IMR-90 (cell line): ENCODE data around the gene CLEC11A. TPM values are rescaled to one million over a fixed set of nuclear protein-coding genes. Genes with fewer than 3 reads are reported as not detected.

Experiments
- ATAC-seq: fragments of 200-7000 bp; cut with Tn5 transposase; 2 replicates; pipeline ENCODE4 v1.9.1; 2020; ENCODE audit warnings: low read depth, mild to moderate bottlenecking, moderate library complexity
- BruUV-seq: library from RNA; stranded (reverse); fragments of 400-500 nt; replicated peaks from 2 replicates; lab custom pipeline; 2021; lab: Mats Ljungman, UMichigan
- CTCF ChIA-PET: fragments of 300-600 bp; formaldehyde crosslinking; extraction: SDS; loops from one replicate; lab custom pipeline; 2021; ENCODE audit warnings: antibody characterized with exemption; lab: Yijun Ruan, JAX
- POLR2A ChIA-PET: fragments of 300-600 bp; sonication (Branson Sonifier 250); formaldehyde crosslinking; loops from one replicate; lab custom pipeline; 2022; ENCODE audit warnings: antibody characterized with exemption; ENCODE audit not compliant: unreplicated experiment; lab: Charles Lee
- DNase-seq: peaks from one replicate; pipeline ENCODE4 v3.0.0; 2013
- H2AFZ ChIP-seq: replicated peaks from 2 replicates; pipeline ENCODE3; 2013; ENCODE audit warnings: low read length, mild to moderate bottlenecking; ENCODE audit not compliant: poor library complexity
- H2AK5ac ChIP-seq: 2 replicates; pipeline ENCODE4 v1.6.1; 2013; ENCODE audit warnings: low read depth, low read length, inconsistent platforms
- H2AK9ac ChIP-seq: replicated peaks from 2 replicates; pipeline ENCODE3; 2013; ENCODE audit warnings: mild to moderate bottlenecking, low read depth, low read length, moderate library complexity; ENCODE audit not compliant: poor library complexity
- H2BK120ac ChIP-seq: 2 replicates; pipeline ENCODE4 v1.6.1; 2013; ENCODE audit warnings: low read depth, low read length, inconsistent platforms
- H2BK15ac ChIP-seq: 3 replicates; pipeline ENCODE4 v1.6.1; 2013; ENCODE audit warnings: low read depth, low read length, inconsistent platforms
- H2BK20ac ChIP-seq: 2 replicates; pipeline ENCODE4 v1.6.1; 2013; ENCODE audit warnings: low read depth, mild to moderate bottlenecking, inconsistent platforms, low read length, moderate library complexity
- H2BK5ac ChIP-seq: 2 replicates; pipeline ENCODE4 v1.6.1; 2013; ENCODE audit warnings: mild to moderate bottlenecking, low read depth, low read length, inconsistent platforms; ENCODE audit not compliant: poor library complexity, severe bottlenecking
- H3K14ac ChIP-seq: replicated peaks from 2 replicates; pipeline ENCODE4 v1.6.1; 2013; ENCODE audit warnings: low read depth, low read length, inconsistent platforms
- H3K18ac ChIP-seq: 2 replicates; pipeline ENCODE4 v1.6.1; 2013; ENCODE audit warnings: low read depth, low read length, control low read depth
- H3K23ac ChIP-seq: 2 replicates; pipeline ENCODE4 v1.6.1; 2013; ENCODE audit warnings: low read depth, low read length, inconsistent platforms
- H3K27ac ChIP-seq: 2 replicates; pipeline ENCODE4 v1.5.1; 2013; ENCODE audit warnings: mild to moderate bottlenecking, control low read depth, low read length; ENCODE audit not compliant: insufficient read depth
- H3K27me3 ChIP-seq: 2 replicates; pipeline ENCODE4 v1.6.1; 2013; ENCODE audit warnings: low read length; ENCODE audit not compliant: control insufficient read depth, insufficient read depth
- H3K36me3 ChIP-seq: 2 replicates; pipeline ENCODE4 v1.6.1; 2013; ENCODE audit warnings: low read length, mixed read lengths; ENCODE audit not compliant: control insufficient read depth, insufficient read depth
- H3K4ac ChIP-seq: 2 replicates; pipeline ENCODE4 v1.6.1; 2013; ENCODE audit warnings: low read depth, low read length, inconsistent platforms
- H3K4me1 ChIP-seq: 2 replicates; pipeline ENCODE4 v1.6.1; 2013; ENCODE audit warnings: low read length, mixed read lengths; ENCODE audit not compliant: control insufficient read depth, insufficient read depth
- H3K4me2 ChIP-seq: 2 replicates; pipeline ENCODE4 v1.6.1; 2013; ENCODE audit warnings: low read depth, mild to moderate bottlenecking, control low read depth, low read length, moderate library complexity
- H3K4me3 ChIP-seq: 2 replicates; pipeline ENCODE4 v1.5.1; 2013; ENCODE audit warnings: low read depth, mild to moderate bottlenecking, control low read depth, low read length, moderate library complexity; ENCODE audit not compliant: insufficient read depth
- H3K56ac ChIP-seq: 2 replicates; pipeline ENCODE4 v1.6.1; 2013; ENCODE audit warnings: low read length, inconsistent platforms; ENCODE audit not compliant: insufficient read depth; ENCODE audit errors: extremely low read depth
- H3K79me1 ChIP-seq, 2 experiments: 2 replicates each; pipeline ENCODE4 v1.6.1; 2013; ENCODE audit warnings: low read length in 2 of 2, inconsistent platforms in 1 of 2, low read depth in 1 of 2
- H3K9ac ChIP-seq: 2 replicates; pipeline ENCODE4 v1.6.1; 2013; ENCODE audit warnings: low read depth, low read length, control low read depth
- H3K9me1 ChIP-seq: 2 replicates; pipeline ENCODE4 v1.6.1; 2013; ENCODE audit warnings: low read length, inconsistent platforms; ENCODE audit not compliant: insufficient read depth
- H3K9me3 ChIP-seq: 2 replicates; pipeline ENCODE4 v1.6.1; 2013; ENCODE audit warnings: low read length; ENCODE audit not compliant: control insufficient read depth, insufficient read depth
- H4K20me1 ChIP-seq: 2 replicates; pipeline ENCODE4 v1.6.1; 2013; ENCODE audit warnings: low read length, inconsistent platforms; ENCODE audit not compliant: insufficient read depth
- H4K5ac ChIP-seq: 2 replicates; pipeline ENCODE4 v1.6.1; 2013; ENCODE audit warnings: mild to moderate bottlenecking, low read depth, low read length, control low read depth
- H4K8ac ChIP-seq, 2 experiments: 2 replicates each; pipeline ENCODE4 v1.6.1; 2013; ENCODE audit warnings: low read depth in 2 of 2, low read length in 2 of 2, control low read depth in 1 of 2, inconsistent platforms in 1 of 2
- H4K91ac ChIP-seq: 2 replicates; pipeline ENCODE4 v1.6.1; 2013; ENCODE audit warnings: low read depth, low read length, inconsistent platforms; ENCODE audit not compliant: insufficient read depth
- BHLHE40 ChIP-seq: fragments of 150-350 bp; IDR thresholded peaks from 2 replicates; pipeline ENCODE4 v1.6.1; 2016; ENCODE audit warnings: mild to moderate bottlenecking, low read depth, low read length
- CEBPB ChIP-seq: IDR thresholded peaks from 2 replicates; pipeline ENCODE4 v1.6.1; 2012; ENCODE audit warnings: low read depth, low read length, improper control_type of control experiment
- CHD1 ChIP-seq: IDR thresholded peaks from 2 replicates; pipeline ENCODE4 v1.6.1; 2012; ENCODE audit warnings: low read depth, low read length, improper control_type of control experiment
- FOS ChIP-seq: fragments of 150-350 bp; IDR thresholded peaks from 2 replicates; pipeline ENCODE4 v1.6.1; 2016; ENCODE audit warnings: low read depth, low read length
- MAFK ChIP-seq: IDR thresholded peaks from 2 replicates; pipeline ENCODE4 v1.6.1; 2012; ENCODE audit warnings: low read depth, low read length, improper control_type of control experiment
- MAZ ChIP-seq: IDR thresholded peaks from 2 replicates; pipeline ENCODE4 v1.6.1; 2012; ENCODE audit warnings: low read depth, mild to moderate bottlenecking, low read length, improper control_type of control experiment, moderate library complexity, borderline replicate concordance
- MXI1 ChIP-seq: IDR thresholded peaks from 2 replicates; pipeline ENCODE4 v1.6.1; 2012; ENCODE audit warnings: low read depth, mild to moderate bottlenecking, low read length, moderate library complexity, borderline replicate concordance
- NFE2L2 ChIP-seq: fragments of 150-350 bp; IDR thresholded peaks from 2 replicates; pipeline ENCODE4 v1.6.1; 2016; ENCODE audit warnings: low read depth, mild to moderate bottlenecking, low read length
- POLR2A ChIP-seq: IDR thresholded peaks from 2 replicates; pipeline ENCODE4 v1.6.1; 2012; ENCODE audit warnings: mild to moderate bottlenecking, low read depth, low read length
- RAD21 ChIP-seq: IDR thresholded peaks from 2 replicates; pipeline ENCODE4 v1.6.1; 2012; ENCODE audit warnings: low read length, improper control_type of control experiment
- RCOR1 ChIP-seq: IDR thresholded peaks from 2 replicates; pipeline ENCODE4 v1.6.1; 2012; ENCODE audit warnings: mild to moderate bottlenecking, low read length, improper control_type of control experiment; ENCODE audit not compliant: insufficient replicate concordance
- RFX5 ChIP-seq: IDR thresholded peaks from 2 replicates; pipeline ENCODE4 v1.8.0; 2012; ENCODE audit warnings: low read depth, mild to moderate bottlenecking, low read length, moderate library complexity
- SMC3 ChIP-seq: fragments of 150-350 bp; IDR thresholded peaks from 2 replicates; pipeline ENCODE4 v1.6.1; 2016; ENCODE audit warnings: low read depth, mild to moderate bottlenecking, antibody characterized with exemption, low read length, moderate library complexity
- WGBS, 2 experiments: methylation state at CpG; one replicate each; pipeline versions ENCODE4 v1.1.5 to v1.1.7; 2013; ENCODE audit warnings: missing lambda C conversion rate in 2 of 2; ENCODE audit not compliant: insufficient read length in 1 of 2; ENCODE audit errors: extremely low coverage in 2 of 2; 5-methylcytosine and 5-hydroxymethylcytosine counted together
- dilution Hi-C: fragments of 300-500 bp; cut with HindIII; formaldehyde crosslinking; loops from one replicate; pipeline ENCODE4 v1.14.3; 2018; ENCODE audit warnings: low sequenced_read_pairs; ENCODE audit not compliant: unreplicated experiment
- in situ Hi-C: fragments of 300-500 bp; cut with MboI; formaldehyde crosslinking; loops from 3 replicates; pipeline ENCODE4 v1.14.3; 2019; ENCODE audit warnings: low sequenced_read_pairs, inconsistent platforms, mixed read lengths
- intact Hi-C: fragments of 100-400 bp; cut with micrococcal nuclease; formaldehyde crosslinking; loops from 2 replicates; pipeline ENCODE4 v1.10.0; 2022
- polyA plus RNA-seq, 3 experiments: library from polyadenylated mRNA; depleted of rRNA; stranded (reverse); fragments of >200 nt; gene quantifications; 2 replicates each; pipeline ENCODE4 v1.2.3, GENCODE V29; 2012; ENCODE audit warnings: low replicate concordance in 1 of 3
- total RNA-seq: library from RNA; depleted of rRNA; stranded (reverse); fragments of >200 nt; gene quantifications from 2 replicates; pipeline ENCODE4 v1.2.3, GENCODE V29; 2012
- TF ChIP-seq, protein P1 (sequence below): fragments of 150-350 bp; IDR thresholded peaks from 2 replicates; pipeline ENCODE4 v1.6.1; 2016; ENCODE audit warnings: low read depth, mild to moderate bottlenecking, low read length, moderate library complexity, borderline replicate concordance
- TF ChIP-seq, protein P2 (sequence below): fragments of 150-350 bp; IDR thresholded peaks from 2 replicates; pipeline ENCODE4 v1.6.1; 2017; ENCODE audit warnings: mild to moderate bottlenecking, antibody characterized with exemption, low read length, low read depth
- TF ChIP-seq, protein P3 (sequence below): conservative IDR thresholded peaks from 2 replicates; pipeline ENCODE4 v1.5.1; 2012; ENCODE audit warnings: mild to moderate bottlenecking, low read depth, low read length, improper control_type of control experiment

CLEC11A gene
- total and polyA plus RNA-seq, 2 of the 4 experiments (the other 2 are of a cell fraction) = 17.0 to 152 TPM

DNA sequence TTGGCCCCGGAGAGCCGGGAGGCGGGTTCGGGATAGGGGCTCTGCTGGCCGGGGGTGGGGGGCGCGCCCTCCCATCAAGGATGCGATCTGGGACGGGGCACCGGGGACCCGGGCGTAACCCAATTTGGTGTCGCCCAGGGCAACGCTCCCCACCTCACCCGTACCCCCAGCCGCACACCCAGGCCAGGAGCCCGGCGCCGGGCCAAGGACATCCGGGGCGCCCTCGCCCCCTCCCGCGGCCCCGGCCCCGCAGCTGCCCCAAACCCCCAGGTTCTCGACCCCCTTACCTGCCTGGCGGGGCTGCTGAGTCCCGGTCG is 4.1 kb upstream of the CLEC11A start:
- Histone ChIP-seq H4K5ac (no peak overlapping the region), H2AFZ (peak overlapping the region; percentile 76), H3K4me3 (peak overlapping the region; percentile 54), H2AK9ac (no peak overlapping the region), H4K8ac (no peak overlapping the region), H3K4me2 (peak overlapping the region; percentile 74), H3K4me1 (peaks cover 16% of the 10 kb centered on the region), H2BK120ac (no peak overlapping the region), H2AK5ac (no peak overlapping the region), H3K27me3 (no peaks in the 10 kb centered on the region), H2BK15ac (no peak overlapping the region), H3K79me1 (peaks cover 6 to 33% of the 10 kb centered on the region in 2 experiments), H4K20me1 (0 out of 2 replicates have a peak, but pooled peaks cover 3% of the 10 kb centered on the region), H4K91ac (no peak overlapping the region), H3K9ac (no peak overlapping the region), H3K27ac (no peak overlapping the region), H3K18ac (no peak overlapping the region), H2BK5ac (no peak overlapping the region), H2BK20ac (no peak overlapping the region), H3K9me1 (peaks cover 18% of the 10 kb centered on the region), H3K56ac (no peak overlapping the region), H3K14ac (no peak overlapping the region), H3K36me3 (no peaks in the 10 kb centered on the region), H3K23ac (no peak overlapping the region), H3K4ac (no peak overlapping the region), H3K9me3 (no peaks in the 10 kb centered on the region)
- BruUV-seq = no TSS peak
- no peak for DNase-seq
- in situ Hi-C loops (no loop called here), intact Hi-C loops (no loop called here), dilution Hi-C loops (no loop called here)
- TF ChIP-seq RCOR1 (no peak), MAFK (no peak), CHD1 (no peak), POLR2A (no peak), CEBPB (no peak), SMC3 (no peak), RFX5 (no peak), FOS (no peak), MAZ (no peak), RAD21 (no peak), NFE2L2 (no peak), BHLHE40 (no peak), MXI1 (no peak)
- TF ChIP-seq, protein P1, sequence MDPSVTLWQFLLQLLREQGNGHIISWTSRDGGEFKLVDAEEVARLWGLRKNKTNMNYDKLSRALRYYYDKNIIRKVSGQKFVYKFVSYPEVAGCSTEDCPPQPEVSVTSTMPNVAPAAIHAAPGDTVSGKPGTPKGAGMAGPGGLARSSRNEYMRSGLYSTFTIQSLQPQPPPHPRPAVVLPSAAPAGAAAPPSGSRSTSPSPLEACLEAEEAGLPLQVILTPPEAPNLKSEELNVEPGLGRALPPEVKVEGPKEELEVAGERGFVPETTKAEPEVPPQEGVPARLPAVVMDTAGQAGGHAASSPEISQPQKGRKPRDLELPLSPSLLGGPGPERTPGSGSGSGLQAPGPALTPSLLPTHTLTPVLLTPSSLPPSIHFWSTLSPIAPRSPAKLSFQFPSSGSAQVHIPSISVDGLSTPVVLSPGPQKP = no peak
- TF ChIP-seq, protein P2, sequence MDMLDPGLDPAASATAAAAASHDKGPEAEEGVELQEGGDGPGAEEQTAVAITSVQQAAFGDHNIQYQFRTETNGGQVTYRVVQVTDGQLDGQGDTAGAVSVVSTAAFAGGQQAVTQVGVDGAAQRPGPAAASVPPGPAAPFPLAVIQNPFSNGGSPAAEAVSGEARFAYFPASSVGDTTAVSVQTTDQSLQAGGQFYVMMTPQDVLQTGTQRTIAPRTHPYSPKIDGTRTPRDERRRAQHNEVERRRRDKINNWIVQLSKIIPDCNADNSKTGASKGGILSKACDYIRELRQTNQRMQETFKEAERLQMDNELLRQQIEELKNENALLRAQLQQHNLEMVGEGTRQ = no peak
- TF ChIP-seq, protein P3, sequence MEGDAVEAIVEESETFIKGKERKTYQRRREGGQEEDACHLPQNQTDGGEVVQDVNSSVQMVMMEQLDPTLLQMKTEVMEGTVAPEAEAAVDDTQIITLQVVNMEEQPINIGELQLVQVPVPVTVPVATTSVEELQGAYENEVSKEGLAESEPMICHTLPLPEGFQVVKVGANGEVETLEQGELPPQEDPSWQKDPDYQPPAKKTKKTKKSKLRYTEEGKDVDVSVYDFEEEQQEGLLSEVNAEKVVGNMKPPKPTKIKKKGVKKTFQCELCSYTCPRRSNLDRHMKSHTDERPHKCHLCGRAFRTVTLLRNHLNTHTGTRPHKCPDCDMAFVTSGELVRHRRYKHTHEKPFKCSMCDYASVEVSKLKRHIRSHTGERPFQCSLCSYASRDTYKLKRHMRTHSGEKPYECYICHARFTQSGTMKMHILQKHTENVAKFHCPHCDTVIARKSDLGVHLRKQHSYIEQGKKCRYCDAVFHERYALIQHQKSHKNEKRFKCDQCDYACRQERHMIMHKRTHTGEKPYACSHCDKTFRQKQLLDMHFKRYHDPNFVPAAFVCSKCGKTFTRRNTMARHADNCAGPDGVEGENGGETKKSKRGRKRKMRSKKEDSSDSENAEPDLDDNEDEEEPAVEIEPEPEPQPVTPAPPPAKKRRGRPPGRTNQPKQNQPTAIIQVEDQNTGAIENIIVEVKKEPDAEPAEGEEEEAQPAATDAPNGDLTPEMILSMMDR = no peak
- ATAC-seq = no peak
- 0% methylated on average over 2 of the region's 30 CpGs; no CpG with 5 or more reads in 1 of the 2 experiments for WGBS, 2 experiments
- POLR2A ChIA-PET = no interaction called here
- CTCF ChIA-PET = interaction anchor here (1.1 kb wide), 1 partner anchor 14 kb away, joined by 4 read pairs; no protein-coding TSS in a partner anchor
